Heart right ventricle (tissue), 16 donors: ENCODE measurements around the gene SUSD4. TPM values are rescaled to one million over a fixed set of nuclear protein-coding genes. Genes with fewer than 3 reads are reported as not detected.

ENCODE experiments used
- ATAC-seq, 8 donors: fragments of 200-7000 bp; cut with Tn5 transposase; one replicate each; pipeline ENCODE4 v1.9.1; 2020; ENCODE audit warnings: mild to moderate bottlenecking in 8 of 8, moderate library complexity in 8 of 8, moderate number of reproducible peaks in 1 of 8
- DNase-seq, 2 donors: peaks; one replicate each; pipeline ENCODE4 v3.0.0-alpha.2; 2020
- H3K27ac ChIP-seq, 10 donors: fragments of 200-600 bp; sonication (generic) in 2 of 10; one replicate each; pipeline versions ENCODE4 v1.5.0 to v1.8.0; 2020 to 2022; ENCODE audit warnings: mild to moderate bottlenecking in 3 of 10
- H3K27me3 ChIP-seq, 7 donors: fragments of 200-600 bp; one replicate each; pipeline ENCODE4 v1.8.0; 2021 to 2022; ENCODE audit warnings: mild to moderate bottlenecking in 2 of 7
- H3K36me3 ChIP-seq, 9 donors: fragments of 200-600 bp; sonication (generic) in 1 of 9; one replicate each; pipeline versions ENCODE4 v1.5.0 to v1.8.0; 2020 to 2022; ENCODE audit warnings: mild to moderate bottlenecking in 2 of 9
- H3K4me1 ChIP-seq, 9 donors: fragments of 200-600 bp; sonication (generic) in 1 of 9; one replicate each; pipeline versions ENCODE4 v1.5.0 to v1.8.0; 2020 to 2022; ENCODE audit warnings: mild to moderate bottlenecking in 4 of 9
- H3K4me3 ChIP-seq, 10 donors: fragments of 200-600 bp; sonication (generic) in 2 of 10; one replicate each; pipeline versions ENCODE4 v1.5.0 to v1.8.0; 2020 to 2022; ENCODE audit warnings: mild to moderate bottlenecking in 7 of 10, moderate library complexity in 2 of 10
- H3K9me3 ChIP-seq, 11 donors: fragments of 200-600 bp in 10 of 11; sonication (generic) in 2 of 11; one replicate each; pipeline versions ENCODE4 v1.5.0 to v1.8.0; 2013 to 2022; ENCODE audit warnings: mild to moderate bottlenecking in 2 of 11, control low read depth in 1 of 11, moderate library complexity in 1 of 11
- CTCF ChIP-seq, 9 donors: fragments of 200-600 bp; sonication (generic) in 2 of 9; IDR thresholded peaks; one replicate each; pipeline versions ENCODE4 v1.5.0 to v1.8.0; 2021 to 2022; ENCODE audit warnings: antibody characterized with exemption in 9 of 9, mild to moderate bottlenecking in 5 of 9, moderate library complexity in 1 of 9
- WGBS, 2 donors: extraction: QIAGEN DNeasy Blood & Tissue Kit; methylation state at CpG; one replicate each; pipeline ENCODE4 v1.1.7; 2013; ENCODE audit warnings: inconsistent platforms in 1 of 2; 5-methylcytosine and 5-hydroxymethylcytosine counted together
- intact Hi-C, 10 donors: fragments of 100-400 bp; cut with DNase I; formaldehyde crosslinking; loops; one replicate each; pipeline versions ENCODE4 v1.11.1 to v1.14.2; 2022
- polyA plus RNA-seq, 2 donors: library from polyadenylated mRNA; stranded (reverse); fragments of 200-250 nt; gene quantifications; one replicate each; pipeline ENCODE4 v1.2.3, GENCODE V29; 2013
- total RNA-seq, 10 donors: library from RNA; stranded (reverse); fragmentation: NEBNext Ultra II Directional in 3 of 10; extraction: Animal tissue kit (Norgen Biotek cat#: 25700) in 3 of 10; gene quantifications; one replicate each; pipeline versions ENCODE4 v1.2.1 to v1.2.4, GENCODE V29; 2021 to 2023
- donor health status: Arrhythmogenic right ventricular cardiomyopathy.
- donor health status: ischemic (EF 13 %, LVEDD 7.1; RV severe dilation, severe dysfunction).
- donor health status: healthy with polysubstance abuse.
- donor health status: DM: no; HTN: yes; CAD: no.
- donor health status: DM: no; HTN: no; CAD: no.
- donor health status: ischemic (EF 25% LVEDD 6.9; RV normal size, moderate dysfunction).
- donor health status: ischemic (EF 25% LVEDD 5.7; RV mildly dilated, moderate dysfunction).
- donor health status: healthy.
- donor health status: DM: yes; HTN: yes; CAD: no.
- donor health status: Ischemic cardiomyopathy.
- donor health status: ischemic (EF 35%, LVEDD 5.7; RV mildly dilated, moderate dysfunction).
- donor health status: nonischemic (EF 11% LVEDD 7.7; RV severe dilation, severe dysfunction).
- donor health status: DM: yes; HTN: yes; CAD: no.
- donor health status: PGD.
- donor health status: ischemic (EF 29% LVEDD 5.4; RV normal size, mild dysfunction).
- donor health status: nonischemic (EF 23%, LVEDD 6.1; RV moderate dilation, normal function).

Gene SUSD4
- total and polyA plus RNA-seq, 12 donors: 0.99 to 36.5 (median 6.2) TPM

GRCh38 chr1:223374064-223374610 is 10.2 kb upstream of the SUSD4 start:
- no peaks in the 10 kb centered on the region for H3K4me1 ChIP-seq
- H3K27ac ChIP-seq: no peak overlapping the region
- no peak for DNase-seq
- no peak for TF ChIP-seq CTCF (IDR thresholded peaks at IDR 0.05)
- intact Hi-C loops: no loop called here
- no peak for ATAC-seq
- H3K27me3 ChIP-seq: peaks cover 0 to 20% (median 10%) of the 10 kb centered on the region in 7 donors
- no peaks in the 10 kb centered on the region for H3K36me3 ChIP-seq
- no peak overlapping the region for H3K4me3 ChIP-seq
- WGBS, 2 donors: 74 to 75% methylated on average over 4 of the region's 4 CpGs
- H3K9me3 ChIP-seq: peaks cover 0 to 12% (median 6%) of the 10 kb centered on the region in 11 donors

GRCh38 chr1:223364685-223365382 is 858 bp upstream of the SUSD4 start:
- Histone ChIP-seq H3K36me3 (no peaks in the 10 kb centered on the region), H3K4me1 (peaks cover 4 to 23% (median 17%) of the 10 kb centered on the region in 9 donors), H3K4me3 (peak overlapping the region; percentile 35 to 68 (median 56)), H3K27ac (peak overlapping the region in 1 of 10 donors; percentile 63), H3K27me3 (peaks cover 0 to 61% (median 11%) of the 10 kb centered on the region in 7 donors), H3K9me3 (no peaks in the 10 kb centered on the region)
- TF ChIP-seq CTCF (IDR thresholded peaks at IDR 0.05): no peak
- peak; percentile 16 to 21 for DNase-seq
- ATAC-seq: peak in 5 of 8 donors; percentile 6 to 38 (median 28)
- intact Hi-C loops: loop anchor here in 2 of 10 donors (5.0 kb wide), 2 partner anchors 233 to 238 kb away; no protein-coding TSS in a partner anchor
- 2% methylated on average over 52 to 55 of the region's 55 CpGs for WGBS, 2 donors

GRCh38 chr1:223363057-223363855 is 720 bp downstream of the SUSD4 start:
- no peak for TF ChIP-seq CTCF (IDR thresholded peaks at IDR 0.05)
- Histone ChIP-seq H3K27ac (peak overlapping the region in 3 of 10 donors; percentile 25 to 67 (median 58)), H3K36me3 (no peaks in the 10 kb centered on the region), H3K4me3 (peak overlapping the region; percentile 11 to 68 (median 56)), H3K9me3 (no peaks in the 10 kb centered on the region), H3K27me3 (peaks cover 0 to 77% (median 11%) of the 10 kb centered on the region in 7 donors), H3K4me1 (peaks cover 4 to 23% (median 17%) of the 10 kb centered on the region in 9 donors)
- intact Hi-C loops: loop anchor here in 2 of 10 donors (5.0 kb wide), 2 partner anchors 231 to 236 kb away; no protein-coding TSS in a partner anchor
- ATAC-seq (peak; percentile 48 to 86 (median 74)), DNase-seq (peak; percentile 49 to 52)
- 1 to 2% methylated on average over 40 to 44 of the region's 44 CpGs for WGBS, 2 donors

- WGBS, 2 donors: 83 to 89% methylated on average over 3 of the region's 3 CpGs
- no peak overlapping the region for H3K27ac ChIP-seq
- peaks cover 0 to 14% (median 8%) of the 10 kb centered on the region in 9 donors for H3K4me1 ChIP-seq
- no peaks in the 10 kb centered on the region for H3K9me3 ChIP-seq
- TF ChIP-seq CTCF (IDR thresholded peaks at IDR 0.05): no peak
- ATAC-seq: no peak
- no peak overlapping the region for H3K4me3 ChIP-seq
- H3K36me3 ChIP-seq: no peaks in the 10 kb centered on the region
- no peak for DNase-seq
- intact Hi-C loops: no loop called here
- H3K27me3 ChIP-seq: peaks cover 0 to 64% (median 1%) of the 10 kb centered on the region in 7 donors
These were observed 5.2 kb downstream of the SUSD4 start for GRCh38 chr1:223358826-223359225.
